ENCODE data around the gene DIAPH1.

DIAPH1 gene

GRCh38 chr5:141517880-141518617 is 100.8 kb downstream of the DIAPH1 start:
- TF ChIP-seq CTCF (IDR thresholded peaks at IDR 0.05; ENCODE audit: control extremely low read depth, extremely low read depth, low read depth, missing control alignments), result no peak
- CTCF ChIA-PET, result interaction anchor here (0.8 to 14.8 kb wide), 7 partner anchors 11 to 197 kb away, joined by 3 to 174 read pairs (median 10); partner anchors contain the start of genes PCDHGA10, PCDHGA11, PCDHGB7 and PCDHGC3
- POLR2A ChIA-PET, result interaction anchor here (0.6 kb wide), 2 partner anchors 8 to 892 kb away, joined by 5 to 10 read pairs; no protein-coding TSS in a partner anchor
- no peak for DNase-seq (ENCODE audit: extremely low spot score)

GRCh38 chr5:141517312-141517711 is 101.5 kb downstream of the DIAPH1 start:
- no peak for TF ChIP-seq CTCF (IDR thresholded peaks at IDR 0.05; ENCODE audit: control extremely low read depth, extremely low read depth, low read depth, missing control alignments)
- DNase-seq (ENCODE audit: extremely low spot score), result no peak
- ChIA-PET POLR2A (no interaction called here), CTCF (interaction anchor here (1.2 to 14.8 kb wide), 6 partner anchors 6 to 101 kb away, joined by 3 to 214 read pairs (median 34); partner anchors contain the start of genes PCDHGA10, PCDHGA11 and PCDHGB7)

GRCh38 chr5:141516672-141517025 is 102.2 kb downstream of the DIAPH1 start:
- DNase-seq (ENCODE audit: extremely low spot score), result no peak
- ChIA-PET POLR2A (no interaction called here), CTCF (interaction anchor here (1.2 to 14.8 kb wide), 8 partner anchors 6 to 100 kb away, joined by 3 to 214 read pairs (median 10); partner anchors contain the start of genes PCDHGA10, PCDHGA11 and PCDHGB7)
- TF ChIP-seq CTCF (IDR thresholded peaks at IDR 0.05; ENCODE audit: control extremely low read depth, extremely low read depth, low read depth, missing control alignments), result no peak

- no peak for DNase-seq (ENCODE audit: extremely low spot score)
- ChIA-PET CTCF (interaction anchor here (0.9 to 14.8 kb wide), 12 partner anchors 7 to 195 kb away, joined by 3 to 214 read pairs (median 8); partner anchors contain the start of genes PCDHGA10, PCDHGA11, PCDHGB7 and TAF7), POLR2A (no interaction called here)
- no peak for TF ChIP-seq CTCF (IDR thresholded peaks at IDR 0.05; ENCODE audit: control extremely low read depth, extremely low read depth, low read depth, missing control alignments)
Observed at GRCh38 chr5:141515946-141516671, 102.7 kb downstream of the DIAPH1 start.

- DNase-seq (ENCODE audit: extremely low spot score), result no peak
- CTCF ChIA-PET, result interaction anchor here (0.6 to 14.8 kb wide), 13 partner anchors 8 to 194 kb away, joined by 3 to 214 read pairs (median 11); partner anchors contain the start of genes PCDHGA10, PCDHGA11, PCDHGA12 and PCDHGB7
- TF ChIP-seq CTCF (IDR thresholded peaks at IDR 0.05; ENCODE audit: control extremely low read depth, extremely low read depth, low read depth, missing control alignments), result no peak
- POLR2A ChIA-PET, result no interaction called here
Observed at GRCh38 chr5:141515141-141515540, 103.7 kb downstream of the DIAPH1 start.
